Fibroblast of pulmonary artery (primary cell): ENCODE data around the gene MBP.

Experiments used
- DNase-seq: peaks from one replicate; pipeline ENCODE4 v3.0.0-alpha.2; 2010; ENCODE audit warnings: low read depth
- H3K4me3 ChIP-seq: replicated peaks from 2 replicates; pipeline ENCODE4 v1.5.1; 2011; ENCODE audit warnings: low read depth, mild to moderate bottlenecking, control low read depth, low read length, moderate library complexity
- TF ChIP-seq, protein P1 (sequence below): IDR thresholded peaks from 2 replicates; pipeline ENCODE4 v1.5.1; 2011; ENCODE audit warnings: mild to moderate bottlenecking, control low read depth, low read length, inconsistent platforms; ENCODE audit errors: missing control alignments

The MBP gene

DNA sequence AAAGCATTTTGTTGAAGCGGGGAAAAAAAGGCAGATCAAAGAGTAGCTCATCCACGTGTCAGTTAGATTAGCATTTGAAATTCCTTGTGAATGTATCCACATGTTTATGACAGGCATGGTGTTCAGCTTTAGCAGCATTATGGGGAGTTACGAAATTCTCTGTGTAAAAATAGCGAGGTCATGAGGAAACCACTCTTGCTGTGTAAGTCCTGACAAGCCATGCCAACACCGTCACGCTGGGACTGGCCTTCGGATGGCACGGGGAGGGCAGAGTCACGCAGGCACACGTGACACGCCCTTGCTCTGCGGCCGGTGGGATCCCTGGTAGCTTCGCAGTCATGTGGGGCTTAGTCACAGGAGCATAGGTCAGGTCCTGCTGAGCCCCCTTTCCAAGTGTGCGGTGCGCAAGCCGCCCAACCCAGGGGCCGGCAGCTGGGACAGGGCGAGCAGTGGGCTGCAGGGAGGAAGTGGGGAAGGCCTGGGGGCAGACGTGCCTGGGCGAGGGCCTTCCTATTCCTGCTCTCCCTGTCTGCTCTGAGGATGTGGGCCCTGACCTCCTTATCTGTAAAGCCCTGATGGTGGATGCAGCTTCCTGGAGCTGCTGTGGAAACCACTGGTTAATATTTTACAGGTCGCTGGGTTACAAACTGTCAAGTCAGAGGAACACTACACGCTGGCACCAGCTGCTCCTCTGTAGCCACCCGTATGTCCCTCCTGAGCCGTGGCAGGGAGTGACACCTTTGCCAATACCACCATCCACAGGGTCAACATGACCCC lies 18.0 kb downstream of the MBP start:
- TF ChIP-seq, protein P1, sequence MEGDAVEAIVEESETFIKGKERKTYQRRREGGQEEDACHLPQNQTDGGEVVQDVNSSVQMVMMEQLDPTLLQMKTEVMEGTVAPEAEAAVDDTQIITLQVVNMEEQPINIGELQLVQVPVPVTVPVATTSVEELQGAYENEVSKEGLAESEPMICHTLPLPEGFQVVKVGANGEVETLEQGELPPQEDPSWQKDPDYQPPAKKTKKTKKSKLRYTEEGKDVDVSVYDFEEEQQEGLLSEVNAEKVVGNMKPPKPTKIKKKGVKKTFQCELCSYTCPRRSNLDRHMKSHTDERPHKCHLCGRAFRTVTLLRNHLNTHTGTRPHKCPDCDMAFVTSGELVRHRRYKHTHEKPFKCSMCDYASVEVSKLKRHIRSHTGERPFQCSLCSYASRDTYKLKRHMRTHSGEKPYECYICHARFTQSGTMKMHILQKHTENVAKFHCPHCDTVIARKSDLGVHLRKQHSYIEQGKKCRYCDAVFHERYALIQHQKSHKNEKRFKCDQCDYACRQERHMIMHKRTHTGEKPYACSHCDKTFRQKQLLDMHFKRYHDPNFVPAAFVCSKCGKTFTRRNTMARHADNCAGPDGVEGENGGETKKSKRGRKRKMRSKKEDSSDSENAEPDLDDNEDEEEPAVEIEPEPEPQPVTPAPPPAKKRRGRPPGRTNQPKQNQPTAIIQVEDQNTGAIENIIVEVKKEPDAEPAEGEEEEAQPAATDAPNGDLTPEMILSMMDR = no peak
- no peak overlapping the region for H3K4me3 ChIP-seq
- peak; percentile 93 for DNase-seq

DNA sequence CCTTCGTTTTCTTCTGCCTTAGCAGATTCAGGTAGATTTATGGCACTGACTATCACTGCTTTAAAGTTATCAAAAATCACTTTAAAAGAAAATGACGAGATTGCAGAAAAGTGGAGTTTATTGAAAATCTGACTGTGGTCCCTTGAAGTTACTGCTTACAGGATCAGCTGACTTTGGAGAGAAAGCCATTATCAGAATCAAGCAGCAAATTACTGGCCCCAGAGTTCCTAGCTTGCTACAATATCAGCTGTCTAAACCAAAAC lies 18.5 kb downstream of the MBP start:
- TF ChIP-seq, protein P1 = no peak
- DNase-seq = no peak
- H3K4me3 ChIP-seq = no peak overlapping the region

DNA sequence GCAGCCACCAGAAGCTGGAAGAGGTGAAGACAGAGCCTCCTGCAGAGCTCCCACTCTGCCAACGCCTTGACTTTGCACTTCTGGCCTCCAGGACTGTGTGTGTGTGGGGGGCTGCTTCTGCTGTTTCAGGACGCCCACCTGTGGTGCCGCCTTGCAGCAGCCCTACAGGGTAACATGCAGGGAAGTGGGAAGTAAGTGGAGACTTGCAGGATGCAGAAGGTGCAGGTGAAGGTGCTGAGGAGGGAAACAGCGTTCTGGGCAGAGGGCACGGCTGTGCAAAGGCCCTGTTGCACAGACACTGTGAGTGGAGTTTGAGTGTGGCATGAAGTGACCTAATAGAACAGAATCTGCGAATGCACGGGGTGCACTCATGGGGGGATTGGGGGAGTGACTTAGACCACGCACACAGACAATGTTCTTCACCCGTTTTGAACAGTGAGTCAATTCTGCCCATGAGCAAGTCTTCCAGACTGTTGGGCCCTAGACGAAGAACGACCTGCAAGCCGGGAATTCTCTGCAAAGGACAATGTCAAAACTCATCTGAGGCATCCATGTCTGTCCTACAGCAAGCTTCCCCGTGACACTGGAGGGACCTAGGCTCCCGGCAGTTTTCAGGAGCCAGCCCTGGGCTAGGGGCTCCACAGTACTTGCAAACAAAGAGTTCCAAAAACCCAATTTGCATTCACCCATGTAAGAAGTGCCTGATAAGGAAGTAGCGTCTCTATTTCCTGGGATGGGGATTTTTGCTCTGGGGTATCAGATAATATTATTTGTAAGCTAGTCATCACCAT lies 19.0 kb downstream of the MBP start:
- TF ChIP-seq, protein P1 = no peak
- no peak for DNase-seq
- H3K4me3 ChIP-seq = no peak overlapping the region

DNA sequence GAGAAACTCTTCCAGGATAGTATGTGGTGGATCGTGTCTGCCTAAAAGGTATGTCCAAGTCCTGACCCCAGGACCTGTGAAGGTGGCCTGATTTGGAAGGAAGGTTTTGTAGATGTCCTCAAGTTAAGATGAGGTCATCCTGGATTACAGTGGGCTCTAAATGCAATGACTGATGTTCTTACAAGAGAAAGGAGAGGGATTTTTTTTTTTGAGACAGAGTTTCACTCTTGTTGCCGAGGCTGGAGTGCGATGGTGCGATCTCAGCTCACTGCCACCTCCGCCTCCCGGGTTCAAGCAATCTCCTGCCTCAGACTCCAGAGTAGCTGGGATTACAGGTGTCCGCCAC lies 19.9 kb downstream of the MBP start:
- DNase-seq = no peak
- no peak overlapping the region for H3K4me3 ChIP-seq
- TF ChIP-seq, protein P1 = no peak

DNA sequence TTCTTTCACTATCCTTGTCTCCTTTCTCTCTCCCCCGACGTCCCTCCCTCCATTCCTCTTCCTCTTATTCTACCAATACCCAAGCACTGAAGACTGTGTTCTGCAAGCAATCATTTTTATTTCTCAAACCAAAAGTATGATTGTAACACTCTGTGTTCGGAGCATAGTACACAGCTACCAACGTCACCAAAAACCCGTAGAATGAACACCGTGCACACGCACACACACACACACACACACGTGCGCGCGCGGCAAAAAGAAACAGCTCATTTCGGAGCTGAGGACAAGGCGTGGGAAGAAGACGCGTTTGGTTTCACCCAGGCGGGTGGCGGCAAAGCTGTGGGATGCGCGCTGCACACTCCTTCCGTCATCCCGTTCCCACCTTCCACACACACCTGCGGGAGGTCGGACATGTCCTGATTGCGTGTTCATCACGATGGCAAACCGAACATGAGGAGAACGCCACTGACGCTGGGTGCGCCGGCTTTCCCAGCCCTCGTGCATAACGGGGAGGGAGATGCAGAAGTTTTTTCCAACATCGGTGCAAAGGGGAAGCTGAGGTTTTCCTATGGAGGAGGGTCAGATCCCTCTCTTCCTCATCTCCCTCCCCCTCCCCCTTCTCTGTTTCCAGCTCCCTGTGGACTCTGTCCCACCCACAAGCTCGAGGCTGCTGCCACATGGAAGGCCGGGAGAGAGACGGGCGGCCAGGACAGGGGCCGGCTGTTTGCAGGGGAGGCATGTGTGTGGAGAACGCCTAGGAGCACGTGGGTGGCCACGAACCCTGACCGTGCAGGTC lies 20.4 kb downstream of the MBP start:
- no peak for DNase-seq
- H3K4me3 ChIP-seq = no peak overlapping the region

DNA sequence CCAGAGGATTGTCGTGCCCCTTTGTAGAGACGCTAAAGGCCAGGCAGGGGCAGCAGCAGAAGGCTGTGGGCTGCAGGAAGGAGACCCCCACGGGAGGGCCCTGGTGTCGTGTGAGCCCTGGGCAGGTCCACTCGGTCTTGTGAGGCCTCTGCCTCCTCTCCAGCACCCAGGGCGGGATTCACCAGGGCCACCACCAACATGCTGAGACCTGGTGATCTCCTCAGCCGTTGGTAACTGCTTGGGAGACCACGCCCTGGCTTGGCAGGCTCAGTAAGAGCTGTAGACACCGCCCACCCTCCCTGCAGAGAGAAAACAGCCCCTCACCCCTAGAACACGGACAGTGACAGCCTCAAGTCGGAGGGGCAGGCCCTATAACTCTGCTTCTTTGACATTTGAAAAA lies 21.1 kb downstream of the MBP start:
- no peak for DNase-seq
- no peak overlapping the region for H3K4me3 ChIP-seq

More for the DNA sequence above, 20.4 kb downstream of the MBP start:
- TF ChIP-seq, protein P1 = no peak

More for the DNA sequence above, 21.1 kb downstream of the MBP start:
- TF ChIP-seq, protein P1 = no peak
